CD4-positive, alpha-beta T cell (primary cell): ENCODE results near the gene TUBGCP2. TPM values are rescaled to one million over a fixed set of nuclear protein-coding genes. Genes with fewer than 3 reads are reported as not detected.
A peak's percentile ranks its signal among the peaks of the same experiment; 100 is the strongest.

Experiments
- ATAC-seq: fragments of 200-7000 bp; cut with Tn5 transposase; one replicate; pipeline ENCODE4 v1.10.0; 2022; ENCODE audit warnings: mild to moderate bottlenecking; ENCODE audit not compliant: poor library complexity
- CTCF ChIA-PET: fragments of 350-600 bp; sonication (Branson Sonifier 250); formaldehyde crosslinking; loops from one replicate; lab custom pipeline; 2021; ENCODE audit warnings: antibody characterized with exemption, inconsistent platforms; lab: Charles Lee
- POLR2A ChIA-PET: fragments of 350-600 bp; sonication (Branson Sonifier 250); formaldehyde crosslinking; loops from one replicate; lab custom pipeline; 2021; ENCODE audit warnings: antibody characterized with exemption, inconsistent platforms; lab: Charles Lee
- DNase-seq, 14 experiments: peaks; one replicate each; pipeline ENCODE4 v3.0.0-alpha.2; 2013 to 2020; ENCODE audit warnings: mixed read lengths in 2 of 14
- H3K27ac ChIP-seq, 2 donors: one replicate each; pipeline versions ENCODE4 v1.5.1 to v1.7.0; 2013; ENCODE audit warnings: low read length in 2 of 2, low read depth in 1 of 2, mild to moderate bottlenecking in 1 of 2
- H3K27me3 ChIP-seq, 2 experiments: 1 replicate in 1 of 2; 2 replicates in 1 of 2; pipeline versions ENCODE4 v1.6.1 to v1.7.0; 2013; ENCODE audit warnings: low read length in 2 of 2, control low read depth in 1 of 2, mild to moderate bottlenecking in 1 of 2, moderate library complexity in 1 of 2; ENCODE audit not compliant: insufficient read depth in 2 of 2, control insufficient read depth in 1 of 2
- H3K36me3 ChIP-seq: one replicate; pipeline ENCODE4 v1.6.1; 2013; ENCODE audit warnings: low read length, control low read depth; ENCODE audit not compliant: insufficient read depth
- H3K4me1 ChIP-seq: one replicate; pipeline ENCODE4 v1.6.1; 2013; ENCODE audit warnings: low read length, control low read depth; ENCODE audit not compliant: insufficient read depth
- H3K4me3 ChIP-seq: one replicate; pipeline ENCODE4 v1.5.1; 2013; ENCODE audit warnings: mild to moderate bottlenecking, low read length, moderate library complexity
- H3K9me3 ChIP-seq, 2 experiments: 1 replicate in 1 of 2; 2 replicates in 1 of 2; pipeline versions ENCODE4 v1.6.1 to v1.7.0; 2013; ENCODE audit warnings: low read length in 2 of 2, mild to moderate bottlenecking in 2 of 2, control low read depth in 1 of 2, moderate library complexity in 1 of 2; ENCODE audit not compliant: control insufficient read depth in 1 of 2, insufficient read depth in 1 of 2
- H3K27ac Mint-ChIP-seq: one replicate; pipeline ENCODE4 v1.8.0; 2020; ENCODE audit warnings: mixed read lengths
- H3K27me3 Mint-ChIP-seq: one replicate; pipeline ENCODE4 v1.8.0; 2021; ENCODE audit warnings: mixed read lengths
- H3K36me3 Mint-ChIP-seq: one replicate; pipeline ENCODE4 v1.8.0; 2021; ENCODE audit warnings: low read depth, mixed read lengths
- H3K4me1 Mint-ChIP-seq: one replicate; pipeline ENCODE4 v1.8.0; 2021; ENCODE audit warnings: low read depth, mixed read lengths
- H3K4me3 Mint-ChIP-seq: one replicate; pipeline ENCODE4 v1.8.0; 2020; ENCODE audit warnings: mild to moderate bottlenecking, mixed read lengths
- H3K9me3 Mint-ChIP-seq: one replicate; pipeline ENCODE4 v1.8.0; 2020; ENCODE audit warnings: mixed read lengths
- intact Hi-C, 2 experiments: fragments of 100-400 bp; cut with DNase I in 1 of 2; cut with micrococcal nuclease in 1 of 2; formaldehyde crosslinking; loops; one replicate each; pipeline versions ENCODE4 v1.15.1 to v1.9.0; 2023 to 2025; cut with DNase I, micrococcal nuclease
- total RNA-seq, 174 experiments: library from RNA in 2 of 174; stranded (reverse) in 2 of 174; gene quantifications; one replicate each; pipeline ENCODE4 v1.2.3 and lab custom pipeline; 2021 to 2026
- TF ChIP-seq, protein P1 (sequence below): fragments of 200-600 bp; IDR thresholded peaks from one replicate; pipeline ENCODE4 v1.8.0; 2022; ENCODE audit warnings: antibody characterized with exemption, mild to moderate bottlenecking

Gene TUBGCP2
- total RNA-seq, 2 experiments from 2014 or later, result 89.3 to 94.2 TPM

DNA sequence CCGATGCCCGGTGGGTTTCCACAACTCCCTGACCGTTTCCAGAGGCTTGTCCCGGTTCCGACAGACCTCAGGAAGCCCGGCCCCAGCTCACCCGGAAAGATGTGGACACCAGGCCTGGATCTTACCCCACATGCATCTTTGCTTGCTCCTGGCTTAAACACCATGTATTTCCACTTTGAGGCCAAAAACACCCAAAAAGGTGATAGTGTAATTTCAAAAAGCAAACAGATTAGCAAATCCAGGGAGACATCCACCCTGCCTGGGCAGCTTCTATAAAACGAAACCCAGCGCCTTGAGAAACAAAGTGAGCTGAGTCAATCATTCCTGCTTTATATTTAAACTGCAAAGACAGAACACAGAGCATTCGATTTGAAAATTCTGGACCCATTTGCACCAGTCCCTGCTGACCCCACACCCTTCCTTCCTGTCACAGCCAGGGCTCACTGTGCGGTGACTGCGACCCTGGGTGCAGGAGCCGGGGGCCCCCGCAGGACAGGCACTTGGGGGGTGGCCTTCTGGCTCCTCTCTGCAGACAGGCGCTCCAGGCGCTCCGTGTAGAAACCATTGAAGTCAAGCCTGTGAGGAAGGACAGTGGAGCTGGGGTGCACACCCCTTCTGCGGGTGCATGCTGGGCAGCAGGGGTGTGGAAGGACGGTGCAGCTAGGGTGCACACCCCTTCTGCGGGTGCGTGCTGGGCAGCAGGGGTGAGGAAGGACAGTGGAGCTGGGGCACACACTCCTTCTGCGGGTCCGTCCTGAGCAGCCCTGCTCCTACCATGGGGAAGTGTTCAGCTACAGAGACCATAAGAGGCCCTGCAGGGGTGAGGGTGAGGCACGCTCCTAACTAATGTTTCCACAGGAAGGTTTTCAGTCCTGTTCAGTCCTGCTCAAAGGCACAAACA, 29.1 kb downstream of the TUBGCP2 start:
- no peaks in the 10 kb centered on the region for H3K9me3 Mint-ChIP-seq
- Histone ChIP-seq H3K36me3 (peaks cover 26% of the 10 kb centered on the region), H3K9me3 (no peaks in the 10 kb centered on the region), H3K27ac (peak overlapping the region; percentile 86), H3K27me3 (no peaks in the 10 kb centered on the region), H3K4me3 (no peak overlapping the region), H3K4me1 (peaks cover 58% of the 10 kb centered on the region)
- ChIA-PET POLR2A (interaction anchor here (3.3 kb wide), 1 partner anchor 21 kb away, joined by 20 read pairs; no protein-coding TSS in a partner anchor), CTCF (no interaction called here)
- intact Hi-C loops, result loop anchor here in 1 of 2 experiments (2.0 to 5.0 kb wide), 2 partner anchors 17 to 137 kb away; no protein-coding TSS in a partner anchor
- TF ChIP-seq, protein P1, sequence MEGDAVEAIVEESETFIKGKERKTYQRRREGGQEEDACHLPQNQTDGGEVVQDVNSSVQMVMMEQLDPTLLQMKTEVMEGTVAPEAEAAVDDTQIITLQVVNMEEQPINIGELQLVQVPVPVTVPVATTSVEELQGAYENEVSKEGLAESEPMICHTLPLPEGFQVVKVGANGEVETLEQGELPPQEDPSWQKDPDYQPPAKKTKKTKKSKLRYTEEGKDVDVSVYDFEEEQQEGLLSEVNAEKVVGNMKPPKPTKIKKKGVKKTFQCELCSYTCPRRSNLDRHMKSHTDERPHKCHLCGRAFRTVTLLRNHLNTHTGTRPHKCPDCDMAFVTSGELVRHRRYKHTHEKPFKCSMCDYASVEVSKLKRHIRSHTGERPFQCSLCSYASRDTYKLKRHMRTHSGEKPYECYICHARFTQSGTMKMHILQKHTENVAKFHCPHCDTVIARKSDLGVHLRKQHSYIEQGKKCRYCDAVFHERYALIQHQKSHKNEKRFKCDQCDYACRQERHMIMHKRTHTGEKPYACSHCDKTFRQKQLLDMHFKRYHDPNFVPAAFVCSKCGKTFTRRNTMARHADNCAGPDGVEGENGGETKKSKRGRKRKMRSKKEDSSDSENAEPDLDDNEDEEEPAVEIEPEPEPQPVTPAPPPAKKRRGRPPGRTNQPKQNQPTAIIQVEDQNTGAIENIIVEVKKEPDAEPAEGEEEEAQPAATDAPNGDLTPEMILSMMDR, result no peak
- peak overlapping the region; percentile 97 for H3K27ac Mint-ChIP-seq
- ATAC-seq (no peak), DNase-seq (no peak)
- H3K36me3 Mint-ChIP-seq, result peaks cover 54% of the 10 kb centered on the region
- H3K27me3 Mint-ChIP-seq, result no peaks in the 10 kb centered on the region
- H3K4me3 Mint-ChIP-seq, result no peak overlapping the region
- H3K4me1 Mint-ChIP-seq, result peaks cover 40% of the 10 kb centered on the region

DNA sequence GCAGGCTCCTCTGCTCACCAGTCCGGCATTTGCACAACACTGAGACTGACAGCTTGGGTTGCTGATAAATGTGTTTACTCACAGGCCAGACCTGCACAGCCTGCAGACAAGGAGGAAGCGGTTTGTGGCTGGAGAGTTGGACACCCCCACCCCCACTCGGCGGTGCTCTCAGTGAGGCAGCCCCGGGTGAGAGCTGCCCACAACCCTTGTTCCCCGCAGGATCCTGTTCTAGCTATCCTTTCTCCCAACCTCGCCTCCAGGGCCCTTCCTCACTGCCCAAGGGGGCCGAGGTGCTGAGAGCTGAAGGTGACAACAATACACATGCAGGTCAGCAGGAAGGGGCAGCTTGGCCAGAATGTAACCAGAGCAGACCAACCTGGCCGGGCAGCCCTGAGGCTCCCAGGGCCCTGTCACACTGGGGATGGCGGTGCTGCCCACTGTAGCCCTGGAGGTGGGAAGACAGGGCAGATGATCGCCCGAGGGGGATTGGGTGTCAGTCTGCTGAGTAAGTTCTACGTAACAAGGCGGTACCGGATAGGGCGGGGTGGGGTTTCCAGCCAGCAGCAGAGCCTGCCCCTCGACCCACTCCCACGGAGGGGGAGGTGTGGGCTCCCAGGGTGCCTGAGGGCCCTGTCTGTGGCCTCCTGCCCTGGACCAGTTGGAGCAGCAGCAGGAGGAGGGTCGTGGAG, 30.0 kb downstream of the TUBGCP2 start:
- H3K9me3 Mint-ChIP-seq, result no peaks in the 10 kb centered on the region
- TF ChIP-seq, protein P1, result no peak
- ChIA-PET POLR2A (interaction anchor here (1.1 to 3.3 kb wide), 2 partner anchors 14 to 20 kb away, joined by 4 to 20 read pairs; no protein-coding TSS in a partner anchor), CTCF (interaction anchor here (1.0 to 1.7 kb wide), 2 partner anchors 15 to 29 kb away, joined by 3 to 8 read pairs; no protein-coding TSS in a partner anchor)
- peak overlapping the region; percentile 91 for H3K4me3 Mint-ChIP-seq
- H3K27me3 ChIP-seq, result no peaks in the 10 kb centered on the region
- DNase-seq (peak in 13 of 14 experiments; percentile 42 to 91 (median 54)), ATAC-seq (peak; percentile 33)
- H3K4me3 ChIP-seq, result peak overlapping the region; percentile 37
- peak overlapping the region; percentile 86 for H3K27ac ChIP-seq
- H3K36me3 ChIP-seq, result peaks cover 21% of the 10 kb centered on the region
- no peaks in the 10 kb centered on the region for H3K27me3 Mint-ChIP-seq
- H3K4me1 ChIP-seq, result peaks cover 65% of the 10 kb centered on the region
- peak overlapping the region; percentile 97 for H3K27ac Mint-ChIP-seq
- peaks cover 40% of the 10 kb centered on the region for H3K4me1 Mint-ChIP-seq
- no peaks in the 10 kb centered on the region for H3K9me3 ChIP-seq
- H3K36me3 Mint-ChIP-seq, result peaks cover 46% of the 10 kb centered on the region
- intact Hi-C loops, result loop anchor here in 1 of 2 experiments (2.0 to 5.0 kb wide), 2 partner anchors 18 to 136 kb away; no protein-coding TSS in a partner anchor

DNA sequence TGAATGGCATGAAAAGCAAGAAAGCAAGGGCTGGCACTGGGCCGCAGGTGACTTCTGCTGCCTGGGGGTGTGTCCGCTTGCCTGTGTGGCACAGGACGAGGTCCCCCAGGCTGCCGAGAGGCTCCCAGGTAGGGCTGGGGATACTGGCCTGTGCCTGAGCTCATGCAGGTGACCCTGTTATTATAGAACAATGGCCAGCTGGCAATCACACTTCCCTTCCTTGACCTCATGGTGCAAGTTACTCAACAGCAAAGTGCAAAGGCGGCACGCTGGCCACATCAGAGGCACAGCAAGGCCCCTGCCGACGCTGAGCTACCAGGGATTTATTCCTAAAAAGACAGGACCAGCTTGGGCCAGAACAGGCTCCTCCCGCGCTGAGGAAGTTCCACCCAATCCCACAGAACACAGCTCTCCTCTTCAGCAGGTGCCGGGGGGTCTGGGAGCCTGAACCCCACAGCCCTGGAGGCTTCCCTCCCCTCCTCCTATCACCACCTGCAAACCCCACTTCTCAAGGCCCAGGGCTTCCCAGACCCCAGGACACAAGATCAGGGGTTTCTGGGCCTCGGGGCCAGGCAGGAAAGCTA, 30.6 kb downstream of the TUBGCP2 start:
- intact Hi-C loops, result loop anchor here in 1 of 2 experiments (2.0 to 5.0 kb wide), 2 partner anchors 19 to 136 kb away; no protein-coding TSS in a partner anchor
- no peaks in the 10 kb centered on the region for H3K9me3 Mint-ChIP-seq
- TF ChIP-seq, protein P1, result no peak
- peaks cover 21% of the 10 kb centered on the region for H3K36me3 ChIP-seq
- H3K9me3 ChIP-seq, result no peaks in the 10 kb centered on the region
- H3K36me3 Mint-ChIP-seq, result peaks cover 40% of the 10 kb centered on the region
- H3K4me3 ChIP-seq, result peak overlapping the region; percentile 37
- ChIA-PET POLR2A (interaction anchor here (1.1 to 3.3 kb wide), 2 partner anchors 14 to 20 kb away, joined by 4 to 20 read pairs; no protein-coding TSS in a partner anchor), CTCF (interaction anchor here (1.0 to 1.7 kb wide), 2 partner anchors 14 to 30 kb away, joined by 3 to 8 read pairs; no protein-coding TSS in a partner anchor)
- peak overlapping the region; percentile 86 for H3K27ac ChIP-seq
- H3K27me3 Mint-ChIP-seq, result no peaks in the 10 kb centered on the region
- peak overlapping the region; percentile 91 for H3K4me3 Mint-ChIP-seq
- ATAC-seq (no peak), DNase-seq (peak in 1 of 14 experiments; percentile 32)
- peaks cover 40% of the 10 kb centered on the region for H3K4me1 Mint-ChIP-seq
- peak overlapping the region; percentile 97 for H3K27ac Mint-ChIP-seq
- no peaks in the 10 kb centered on the region for H3K27me3 ChIP-seq
- H3K4me1 ChIP-seq, result peaks cover 70% of the 10 kb centered on the region
